Mesendoderm (in vitro differentiated cells): ENCODE measurements around the gene CLEC3B.

Source experiments
- DNase-seq: peaks from one replicate; pipeline ENCODE4 v3.0.0; 2013
- H2AK5ac ChIP-seq: 2 replicates; pipeline ENCODE4 v1.6.1; 2013; ENCODE audit warnings: low read length, inconsistent platforms
- H2BK120ac ChIP-seq: 2 replicates; pipeline ENCODE4 v1.6.1; 2013; ENCODE audit warnings: low read depth, mild to moderate bottlenecking, low read length, moderate library complexity, mixed read lengths
- H2BK15ac ChIP-seq: replicated peaks from 2 replicates; pipeline ENCODE4 v1.6.1; 2013; ENCODE audit warnings: low read depth, mild to moderate bottlenecking, moderate library complexity
- H2BK5ac ChIP-seq: 2 replicates; pipeline ENCODE4 v1.6.1; 2013; ENCODE audit warnings: low read length, inconsistent platforms
- H3K18ac ChIP-seq: 2 replicates; pipeline ENCODE4 v1.6.1; 2013; ENCODE audit warnings: mild to moderate bottlenecking, low read length, mixed read lengths
- H3K23ac ChIP-seq: one replicate; pipeline ENCODE4 v1.6.1; 2013; ENCODE audit warnings: low read length
- H3K27ac ChIP-seq: 2 replicates; pipeline ENCODE4 v1.5.1; 2013; ENCODE audit warnings: low read depth, mild to moderate bottlenecking, inconsistent platforms, low read length, moderate library complexity
- H3K27me3 ChIP-seq: 2 replicates; pipeline ENCODE4 v1.6.1; 2013; ENCODE audit warnings: low read length, control low read depth, mild to moderate bottlenecking, inconsistent platforms; ENCODE audit not compliant: insufficient read depth, poor library complexity
- H3K36me3 ChIP-seq: 2 replicates; pipeline ENCODE4 v1.6.1; 2013; ENCODE audit warnings: low read length, inconsistent platforms; ENCODE audit not compliant: control insufficient read depth, insufficient read depth
- H3K4ac ChIP-seq: one replicate; pipeline ENCODE4 v1.6.1; 2013; ENCODE audit warnings: low read depth, mild to moderate bottlenecking, low read length, moderate library complexity
- H3K4me1 ChIP-seq: 2 replicates; pipeline ENCODE4 v1.6.1; 2013; ENCODE audit warnings: low read depth, low read length, inconsistent platforms; ENCODE audit not compliant: control insufficient read depth
- H3K4me2 ChIP-seq: 2 replicates; pipeline ENCODE4 v1.6.1; 2013; ENCODE audit warnings: low read length
- H3K4me3 ChIP-seq: 2 replicates; pipeline ENCODE4 v1.5.1; 2013; ENCODE audit warnings: mild to moderate bottlenecking, low read length
- H3K56ac ChIP-seq: one replicate; pipeline ENCODE4 v1.6.1; 2013; ENCODE audit warnings: low read length
- H3K79me1 ChIP-seq: 2 replicates; pipeline ENCODE4 v1.6.1; 2013; ENCODE audit warnings: low read length, inconsistent platforms
- H3K79me2 ChIP-seq: 2 replicates; pipeline ENCODE4 v1.6.1; 2013; ENCODE audit warnings: mild to moderate bottlenecking, low read length; ENCODE audit not compliant: control insufficient read depth, insufficient read depth
- H3K9ac ChIP-seq: 2 replicates; pipeline ENCODE4 v1.6.1; 2013; ENCODE audit warnings: low read length, inconsistent platforms
- H4K5ac ChIP-seq: one replicate; pipeline ENCODE4 v1.6.1; 2013; ENCODE audit warnings: low read length
- H4K8ac ChIP-seq: one replicate; pipeline ENCODE4 v1.6.1; 2013; ENCODE audit warnings: low read depth, mild to moderate bottlenecking, control low read depth, low read length, moderate library complexity
- WGBS: extraction: QIAGEN DNeasy Blood & Tissue Kit; methylation state at CpG from one replicate; pipeline ENCODE4 v1.1.7; 2013; ENCODE audit warnings: low lambda C conversion rate, missing lambda C conversion rate; ENCODE audit not compliant: insufficient coverage; ENCODE audit errors: extremely low coverage; 5-methylcytosine and 5-hydroxymethylcytosine counted together

CLEC3B gene

DNA sequence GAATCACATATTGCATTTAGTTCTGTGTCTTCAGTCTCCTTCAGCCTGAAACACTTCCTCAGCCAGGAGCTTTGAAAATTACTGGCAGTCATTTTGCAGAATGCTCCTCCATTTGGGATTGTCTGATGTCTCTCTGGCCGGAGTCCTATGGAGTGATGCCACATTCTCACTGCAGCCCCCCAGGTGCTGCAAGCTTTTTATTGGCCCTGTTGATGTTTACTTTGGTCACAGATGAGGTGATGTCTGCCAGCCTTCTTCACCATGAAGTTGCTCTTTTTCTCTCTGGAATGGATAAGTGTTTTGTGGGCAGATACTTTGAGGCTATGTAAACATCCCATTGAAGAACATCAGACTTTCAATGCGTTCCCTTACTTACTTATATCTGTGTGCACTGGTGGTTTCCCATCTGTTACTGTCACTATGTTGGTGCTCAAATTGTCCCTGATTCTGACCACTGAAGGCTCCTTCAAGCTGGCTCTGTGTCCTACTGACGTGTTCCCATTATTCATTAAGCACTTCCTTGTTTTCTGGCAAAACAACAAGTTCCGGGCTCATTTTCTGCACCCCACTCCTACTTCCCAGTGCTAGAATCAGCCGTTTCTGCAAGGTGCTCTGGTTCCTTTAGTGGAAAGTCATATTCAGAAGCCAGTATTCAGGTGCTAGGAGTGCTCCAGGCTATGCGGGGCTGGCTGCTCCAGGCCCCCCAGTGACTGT, 1.4 kb upstream of the CLEC3B start:
- H3K4me3 ChIP-seq, result no peak overlapping the region
- H3K36me3 ChIP-seq, result no peaks in the 10 kb centered on the region
- H3K4me2 ChIP-seq, result no peak overlapping the region
- no peak overlapping the region for H3K4ac ChIP-seq
- H3K79me1 ChIP-seq, result no peaks in the 10 kb centered on the region
- no peaks in the 10 kb centered on the region for H3K79me2 ChIP-seq
- no peak for DNase-seq
- H3K27me3 ChIP-seq, result no peaks in the 10 kb centered on the region
- no peak overlapping the region for H3K23ac ChIP-seq
- H3K56ac ChIP-seq, result no peak overlapping the region
- H2BK120ac ChIP-seq, result no peak overlapping the region
- no peak overlapping the region for H4K5ac ChIP-seq
- no CpG with 5 or more reads among the region's 6 CpGs for WGBS
- H2BK5ac ChIP-seq, result no peak overlapping the region
- no peak overlapping the region for H4K8ac ChIP-seq
- H2AK5ac ChIP-seq, result no peak overlapping the region
- no peak overlapping the region for H2BK15ac ChIP-seq
- no peak overlapping the region for H3K18ac ChIP-seq
- peaks cover 13% of the 10 kb centered on the region for H3K4me1 ChIP-seq
- no peak overlapping the region for H3K27ac ChIP-seq
- no peak overlapping the region for H3K9ac ChIP-seq

DNA sequence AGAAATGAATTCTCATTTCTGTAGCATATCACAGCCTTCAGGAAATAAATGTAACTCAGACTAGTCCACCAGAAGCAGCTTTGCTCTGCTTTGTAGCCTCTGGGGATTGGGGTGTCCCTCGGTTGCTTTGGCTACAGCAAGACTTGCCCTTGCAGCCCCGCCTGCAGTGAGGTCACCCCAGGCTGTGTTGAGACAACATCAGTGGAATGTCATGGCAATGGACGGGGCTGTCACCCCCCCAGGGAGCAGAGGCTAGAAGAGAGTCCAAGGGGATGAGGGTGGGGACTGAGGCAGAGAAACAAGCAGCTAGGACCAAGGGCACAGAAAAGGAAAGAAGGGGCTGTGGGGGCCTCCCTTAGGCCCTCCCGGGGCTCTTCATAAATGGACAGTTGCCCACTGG, 854 bp downstream of the CLEC3B start:
- Histone ChIP-seq H2BK120ac (no peak overlapping the region), H3K27ac (no peak overlapping the region), H2BK5ac (no peak overlapping the region), H4K8ac (no peak overlapping the region), H2BK15ac (no peak overlapping the region), H3K9ac (no peak overlapping the region), H3K4me3 (no peak overlapping the region), H3K56ac (no peak overlapping the region), H3K4me1 (peaks cover 13% of the 10 kb centered on the region), H3K79me2 (no peaks in the 10 kb centered on the region), H3K18ac (no peak overlapping the region), H3K23ac (no peak overlapping the region), H3K4me2 (no peak overlapping the region), H2AK5ac (no peak overlapping the region), H3K27me3 (no peaks in the 10 kb centered on the region), H3K79me1 (no peaks in the 10 kb centered on the region), H4K5ac (no peak overlapping the region), H3K4ac (no peak overlapping the region), H3K36me3 (no peaks in the 10 kb centered on the region)
- no CpG with 5 or more reads among the region's 4 CpGs for WGBS
- DNase-seq, result peak; percentile 93

DNA sequence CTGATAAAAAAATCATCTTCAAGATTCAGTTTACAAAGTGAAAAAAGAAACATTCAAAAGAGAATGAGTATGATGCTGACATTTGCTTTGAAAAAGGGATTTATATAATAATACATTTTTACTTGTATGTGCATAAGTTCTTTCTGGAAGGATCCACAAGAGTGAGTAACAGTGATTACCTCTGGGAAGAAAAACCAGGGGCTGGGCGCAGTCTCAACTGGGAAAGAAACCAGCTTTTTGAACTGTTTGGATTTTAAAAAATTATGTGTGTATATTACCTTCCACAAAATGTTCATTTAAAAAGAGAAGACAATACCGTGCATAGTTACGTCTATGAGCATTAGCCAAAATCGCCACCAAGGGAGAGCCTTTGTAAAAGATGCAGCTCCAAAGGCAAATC, 1.3 kb downstream of the CLEC3B start:
- H3K27me3 ChIP-seq, result no peaks in the 10 kb centered on the region
- no peak overlapping the region for H3K4ac ChIP-seq
- no peaks in the 10 kb centered on the region for H3K79me2 ChIP-seq
- no peak overlapping the region for H2BK5ac ChIP-seq
- H3K4me3 ChIP-seq, result no peak overlapping the region
- no peak overlapping the region for H3K18ac ChIP-seq
- H2AK5ac ChIP-seq, result no peak overlapping the region
- H2BK120ac ChIP-seq, result no peak overlapping the region
- H3K27ac ChIP-seq, result no peak overlapping the region
- no peak overlapping the region for H4K5ac ChIP-seq
- H3K79me1 ChIP-seq, result no peaks in the 10 kb centered on the region
- H3K23ac ChIP-seq, result no peak overlapping the region
- no peak overlapping the region for H2BK15ac ChIP-seq
- no peaks in the 10 kb centered on the region for H3K36me3 ChIP-seq
- peaks cover 11% of the 10 kb centered on the region for H3K4me1 ChIP-seq
- no peak overlapping the region for H3K4me2 ChIP-seq
- no peak overlapping the region for H3K56ac ChIP-seq
- H3K9ac ChIP-seq, result no peak overlapping the region
- WGBS, result no CpG with 5 or more reads among the region's 4 CpGs
- no peak overlapping the region for H4K8ac ChIP-seq
- no peak for DNase-seq

DNA sequence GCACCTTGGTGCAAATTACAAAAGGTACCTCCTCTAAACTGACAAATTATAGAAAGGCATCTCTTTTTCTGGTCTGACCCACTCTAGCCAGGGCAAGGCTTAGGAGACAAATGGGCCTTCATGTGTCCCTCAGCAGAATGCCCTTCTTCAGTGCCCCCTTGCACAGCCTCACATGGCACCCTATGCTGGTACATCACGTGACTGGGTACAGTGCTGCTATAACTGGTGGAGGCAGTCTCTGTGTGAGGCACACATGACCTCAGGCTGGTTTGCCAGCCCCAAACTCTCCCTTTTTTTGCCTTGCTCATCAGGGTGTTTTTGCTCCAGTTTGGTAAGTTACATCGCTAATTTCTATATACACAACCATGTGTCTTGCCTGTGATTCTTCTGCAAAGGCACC, 3.1 kb downstream of the CLEC3B start:
- H3K79me1 ChIP-seq, result no peaks in the 10 kb centered on the region
- no peak overlapping the region for H2BK15ac ChIP-seq
- DNase-seq, result no peak
- no peak overlapping the region for H2BK120ac ChIP-seq
- no peak overlapping the region for H3K9ac ChIP-seq
- H2AK5ac ChIP-seq, result no peak overlapping the region
- H4K8ac ChIP-seq, result no peak overlapping the region
- WGBS, result no CpG with 5 or more reads among the region's 2 CpGs
- H3K4me3 ChIP-seq, result no peak overlapping the region
- no peaks in the 10 kb centered on the region for H3K36me3 ChIP-seq
- H2BK5ac ChIP-seq, result no peak overlapping the region
- H4K5ac ChIP-seq, result no peak overlapping the region
- no peak overlapping the region for H3K56ac ChIP-seq
- no peak overlapping the region for H3K4ac ChIP-seq
- no peaks in the 10 kb centered on the region for H3K27me3 ChIP-seq
- no peaks in the 10 kb centered on the region for H3K79me2 ChIP-seq
- H3K4me1 ChIP-seq, result peaks cover 7% of the 10 kb centered on the region
- no peak overlapping the region for H3K27ac ChIP-seq
- no peak overlapping the region for H3K18ac ChIP-seq
- H3K4me2 ChIP-seq, result no peak overlapping the region
- no peak overlapping the region for H3K23ac ChIP-seq

- Histone ChIP-seq H3K36me3 (no peaks in the 10 kb centered on the region), H3K23ac (no peak overlapping the region), H3K27me3 (no peaks in the 10 kb centered on the region), H3K79me2 (no peaks in the 10 kb centered on the region), H3K4me3 (no peak overlapping the region), H3K9ac (no peak overlapping the region), H3K4me1 (peaks cover 2% of the 10 kb centered on the region), H2BK120ac (no peak overlapping the region), H3K56ac (no peak overlapping the region), H2AK5ac (no peak overlapping the region), H2BK5ac (no peak overlapping the region), H2BK15ac (no peak overlapping the region), H3K18ac (no peak overlapping the region), H3K4ac (no peak overlapping the region), H3K79me1 (no peaks in the 10 kb centered on the region), H3K27ac (no peak overlapping the region), H4K8ac (no peak overlapping the region), H4K5ac (no peak overlapping the region), H3K4me2 (no peak overlapping the region)
- no CpG with 5 or more reads among the region's 5 CpGs for WGBS
- DNase-seq, result no peak
Observed at GRCh38 chr3:45029661-45030060, 3.6 kb downstream of the CLEC3B start.

- peak; percentile 66 for DNase-seq
- Histone ChIP-seq H3K27ac (no peak overlapping the region), H3K4ac (no peak overlapping the region), H3K4me3 (no peak overlapping the region), H3K56ac (no peak overlapping the region), H2AK5ac (no peak overlapping the region), H3K27me3 (peaks cover 4% of the 10 kb centered on the region), H2BK5ac (no peak overlapping the region), H2BK120ac (no peak overlapping the region), H3K23ac (no peak overlapping the region), H4K8ac (no peak overlapping the region), H3K4me2 (no peak overlapping the region), H3K4me1 (no peaks in the 10 kb centered on the region), H3K18ac (no peak overlapping the region), H4K5ac (no peak overlapping the region), H3K79me1 (no peaks in the 10 kb centered on the region), H2BK15ac (no peak overlapping the region), H3K9ac (no peak overlapping the region), H3K36me3 (no peaks in the 10 kb centered on the region), H3K79me2 (no peaks in the 10 kb centered on the region)
- WGBS, result no CpG with 5 or more reads among the region's 3 CpGs
Observed at GRCh38 chr3:45031531-45031930, 5.4 kb downstream of the CLEC3B start.
